Activated naive CD4-positive, alpha-beta T cell treated with anti-CD3 and anti-CD28 coated beads, Interleukin-2, amount 50 U/mL, for 72 hours (primary cell): ENCODE results near the gene PHLDB2. TPM values are rescaled to one million over a fixed set of nuclear protein-coding genes. Genes with fewer than 3 reads are reported as not detected.
A peak's percentile ranks its signal among the peaks of the same experiment; 100 is the strongest.

ENCODE experiments used
- ATAC-seq, 2 donors: fragments of 150-1000 bp; cut with Tn5 transposase; 2 replicates each; pipeline ENCODE4 v1.10.0; 2021; ENCODE audit warnings: mild to moderate bottlenecking in 2 of 2, moderate library complexity in 2 of 2
- DNase-seq, 2 donors: peaks; one replicate each; pipeline ENCODE4 v3.0.0; 2021 to 2022; ENCODE audit warnings: low spot score in 2 of 2
- H3K27ac Mint-ChIP-seq, 2 donors: one replicate each; pipeline ENCODE4 v1.8.0; 2022; ENCODE audit warnings: mild to moderate bottlenecking in 2 of 2, mixed read lengths in 2 of 2
- H3K36me3 Mint-ChIP-seq, 2 donors: one replicate each; pipeline ENCODE4 v1.8.0; 2022; ENCODE audit warnings: mixed read lengths in 2 of 2
- H3K9me3 Mint-ChIP-seq, 2 donors: one replicate each; pipeline ENCODE4 v1.8.0; 2022; ENCODE audit warnings: mixed read lengths in 2 of 2
- total RNA-seq, 2 donors: library from RNA; stranded (reverse); gene quantifications; one replicate each; pipeline ENCODE4 v1.2.3, GENCODE V29; 2022

Gene PHLDB2
- total RNA-seq, 2 donors from 2014 or later: 1.9 to 2.1 TPM

DNA sequence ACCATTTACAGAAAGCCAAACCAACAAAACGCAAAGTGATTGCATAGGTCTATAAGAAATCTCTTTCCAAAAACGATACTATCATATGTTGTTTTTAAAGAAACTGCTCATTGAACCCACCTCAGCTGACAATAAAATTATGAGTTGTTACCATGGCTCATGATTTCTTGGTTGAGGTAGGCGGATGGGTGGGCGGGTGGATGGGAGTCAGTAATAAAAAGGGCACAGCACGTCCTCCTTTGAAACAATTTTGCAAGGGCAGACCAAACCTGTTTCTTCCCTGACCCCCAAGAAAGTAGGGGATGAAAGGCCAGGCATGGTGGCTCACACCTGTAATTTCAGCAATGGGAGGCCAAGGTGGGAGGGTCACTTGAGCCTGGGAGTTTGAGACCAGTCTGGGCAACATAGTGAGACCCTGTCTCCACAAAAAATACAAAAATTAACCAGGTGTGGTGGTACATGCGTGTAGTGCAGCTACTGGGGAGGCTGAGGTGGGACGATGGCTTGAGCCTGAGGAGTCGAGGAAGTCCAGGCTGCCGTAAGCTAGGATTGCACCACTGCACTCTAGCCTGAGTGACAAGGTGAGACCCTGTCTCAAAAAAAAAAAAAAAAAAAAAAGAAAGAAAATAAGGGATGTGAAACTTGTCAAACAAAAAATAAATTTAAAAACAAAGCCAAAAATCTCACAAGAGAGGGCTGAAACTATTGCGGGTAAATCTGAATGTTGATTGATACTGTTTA is 121.8 kb downstream of the PHLDB2 start:
- ATAC-seq: no peak
- Mint-ChIP-seq H3K27ac (peak overlapping the region in 1 of 2 donors; percentile 70), H3K36me3 (peaks cover 14 to 58% of the 10 kb centered on the region in 2 donors), H3K9me3 (no peaks in the 10 kb centered on the region)
- DNase-seq: no peak

DNA sequence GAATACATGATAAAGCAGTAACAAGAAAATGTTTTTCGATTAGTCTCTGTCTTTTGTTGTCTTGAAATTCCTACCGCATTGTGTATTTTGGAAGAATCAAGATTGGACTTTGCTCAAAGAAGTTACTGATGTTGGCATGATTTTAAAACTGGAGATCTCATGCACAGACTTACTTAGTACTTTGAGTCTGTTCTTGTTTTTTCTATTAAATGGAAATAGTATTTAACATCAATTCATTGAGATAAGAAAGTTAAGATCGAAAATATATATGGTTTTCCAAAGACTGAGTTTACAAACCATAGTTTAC is 122.3 kb downstream of the PHLDB2 start:
- H3K9me3 Mint-ChIP-seq: no peaks in the 10 kb centered on the region
- no peak for ATAC-seq
- peaks cover 14 to 62% of the 10 kb centered on the region in 2 donors for H3K36me3 Mint-ChIP-seq
- DNase-seq: no peak
- peak overlapping the region in 1 of 2 donors; percentile 69 for H3K27ac Mint-ChIP-seq

DNA sequence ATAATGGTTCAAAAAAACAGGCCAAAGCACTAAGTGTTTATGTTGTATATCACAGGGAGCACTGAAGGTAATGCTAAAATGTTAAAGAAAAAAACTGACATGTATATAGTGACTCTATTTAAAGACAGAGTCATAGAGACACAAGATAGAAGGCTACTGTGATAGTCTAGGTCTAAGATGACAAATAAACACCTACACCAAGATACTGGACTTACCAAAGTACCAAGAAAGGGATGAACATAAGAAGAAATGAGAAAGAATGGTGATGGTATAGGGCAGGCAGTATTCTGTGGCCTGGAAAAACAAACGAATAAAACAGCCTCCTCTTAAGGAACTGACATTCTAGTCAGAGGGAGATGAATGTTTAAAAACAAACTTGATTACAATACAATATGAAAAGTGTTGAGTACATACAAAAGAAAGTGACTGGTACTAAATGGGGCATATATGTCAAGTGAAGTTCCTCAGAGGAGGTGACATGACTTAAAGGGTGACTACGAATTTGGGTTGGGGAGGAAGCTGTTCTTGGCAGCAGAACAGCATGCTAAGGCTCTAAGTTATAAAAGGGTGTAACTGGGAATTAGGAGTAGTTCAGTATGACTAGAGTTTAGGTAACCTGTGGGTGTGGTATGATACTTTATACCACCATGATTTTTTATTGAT is 125.7 kb downstream of the PHLDB2 start:
- DNase-seq (no peak), ATAC-seq (peak; percentile 60 to 68)
- Mint-ChIP-seq H3K27ac (peak overlapping the region in 1 of 2 donors; percentile 69), H3K9me3 (no peaks in the 10 kb centered on the region), H3K36me3 (peaks cover 7 to 49% of the 10 kb centered on the region in 2 donors)

DNA sequence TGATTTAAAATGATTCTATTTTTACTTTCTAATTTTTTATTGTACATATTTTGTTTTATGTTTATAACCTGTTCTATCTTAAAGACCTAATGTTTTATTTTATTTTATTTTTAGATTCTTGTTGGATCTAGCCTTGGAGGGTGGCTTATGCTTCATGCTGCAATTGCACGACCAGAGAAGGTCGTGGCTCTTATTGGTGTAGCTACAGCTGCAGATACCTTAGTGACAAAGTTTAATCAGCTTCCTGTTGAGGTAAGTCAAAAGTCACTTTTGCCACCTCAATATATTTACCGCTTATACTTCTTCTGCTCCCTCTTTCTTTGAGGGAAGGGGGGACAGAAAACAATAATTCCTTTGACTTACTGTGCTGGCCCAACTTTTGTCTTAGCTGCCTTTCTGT is 127.7 kb downstream of the PHLDB2 start:
- ATAC-seq (peak in 1 of 2 donors; percentile 20), DNase-seq (no peak)
- Mint-ChIP-seq H3K27ac (peak overlapping the region in 1 of 2 donors; percentile 54), H3K9me3 (no peaks in the 10 kb centered on the region), H3K36me3 (peaks cover 11 to 36% of the 10 kb centered on the region in 2 donors)

DNA sequence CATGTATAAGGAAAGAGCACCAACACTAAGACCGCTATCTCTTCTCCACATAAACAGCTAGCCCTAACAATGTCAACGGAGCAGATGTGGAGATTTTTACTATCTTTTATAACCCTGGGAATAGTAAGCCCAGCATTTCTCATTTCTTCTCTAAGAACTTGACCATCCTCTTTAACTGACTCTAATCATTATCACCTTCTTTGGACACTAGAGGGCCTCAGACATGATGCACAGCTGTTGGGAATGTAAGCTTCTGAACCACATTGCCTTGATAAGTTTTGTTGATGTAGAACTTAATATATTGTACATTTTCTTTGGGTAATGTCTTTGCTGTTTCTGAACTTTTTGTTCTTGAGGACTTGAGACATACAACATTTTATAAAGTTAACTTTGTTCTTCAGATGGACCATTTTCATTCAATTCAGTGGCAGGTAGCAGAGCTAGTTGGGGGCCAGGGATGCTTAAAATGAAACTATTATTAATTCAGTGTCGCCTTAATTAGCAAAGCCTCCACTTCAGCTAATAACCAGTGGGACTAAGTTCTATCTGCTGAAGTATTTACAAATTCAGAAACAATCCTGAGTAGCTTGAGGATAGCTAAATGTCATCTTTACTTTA is 130.1 kb downstream of the PHLDB2 start:
- ATAC-seq (peak; percentile 62 to 77), DNase-seq (no peak)
- Mint-ChIP-seq H3K27ac (no peak overlapping the region), H3K9me3 (no peaks in the 10 kb centered on the region), H3K36me3 (peaks cover 18 to 23% of the 10 kb centered on the region in 2 donors)

DNA sequence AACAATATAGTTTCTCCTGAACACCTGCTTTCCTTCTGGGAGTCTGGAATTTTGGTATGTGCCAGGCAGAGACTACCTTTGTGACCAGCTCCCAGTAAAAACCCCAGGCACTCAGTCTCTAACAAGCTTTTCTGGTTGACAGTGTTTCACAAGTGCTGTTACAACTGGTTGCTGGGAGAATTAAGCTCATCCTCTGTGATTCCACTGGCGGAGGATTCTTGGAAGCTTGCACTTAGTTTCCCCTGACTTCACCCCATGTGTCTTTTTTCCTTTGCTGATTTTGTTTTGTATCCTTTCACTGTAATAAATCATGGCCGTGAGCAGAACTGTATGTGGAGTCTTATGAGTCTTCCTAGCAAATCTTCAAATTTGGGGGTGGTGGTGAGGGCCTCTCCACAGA is 134.0 kb downstream of the PHLDB2 start:
- peak overlapping the region in 1 of 2 donors; percentile 48 for H3K27ac Mint-ChIP-seq

DNA sequence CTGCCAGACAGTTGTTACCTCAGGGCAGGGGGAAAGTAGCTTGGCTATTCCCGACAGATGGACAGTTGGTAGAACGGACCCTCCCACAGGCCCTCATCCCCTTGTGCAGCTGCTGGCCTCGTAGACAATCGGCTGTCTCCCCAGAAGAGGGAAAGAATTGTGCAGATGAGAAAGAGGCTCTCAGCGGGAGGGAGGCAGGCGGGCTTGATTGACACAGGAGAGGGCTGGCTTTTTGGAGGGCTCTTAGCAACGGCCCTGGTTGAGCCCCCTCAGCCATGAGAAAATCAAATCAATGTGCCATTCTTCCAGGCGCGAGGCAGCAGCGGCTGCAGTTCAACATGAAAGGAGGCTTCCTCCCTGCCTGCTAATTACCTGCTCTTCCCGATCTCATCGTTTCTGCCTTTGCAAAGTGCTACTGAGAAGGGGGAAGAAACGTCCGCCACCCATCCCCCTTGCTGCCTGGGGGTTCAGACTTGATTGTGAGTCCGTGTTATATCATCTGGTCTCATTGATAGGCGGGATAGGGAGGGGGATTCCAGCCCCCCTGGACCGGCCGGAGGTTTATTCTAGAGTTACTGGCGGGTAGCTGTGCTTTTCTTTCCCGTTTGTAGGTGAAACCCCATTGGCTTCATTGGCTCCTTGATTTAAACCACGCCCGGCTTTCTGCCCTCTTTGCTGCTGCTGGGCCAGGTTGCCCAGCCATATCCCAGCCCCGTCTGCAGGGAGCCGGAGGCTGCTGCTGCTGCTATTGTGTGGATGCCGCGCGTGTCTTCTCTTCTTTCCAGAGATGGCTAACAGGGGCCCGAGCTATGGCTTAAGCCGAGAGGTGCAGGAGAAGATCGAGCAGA is 139.8 kb downstream of the PHLDB2 start, which contains the start of gene TAGLN3:
Gene TAGLN3 (plus strand): TSS at position 287 of the 848 bp plus-strand sequence. CDS start 501 bp downstream, at position 788.
- ATAC-seq (peak in 1 of 2 donors; percentile 19), DNase-seq (no peak)
- Mint-ChIP-seq H3K36me3 (no peaks in the 10 kb centered on the region), H3K27ac (no peak within 1 kb of the TSS), H3K9me3 (peaks cover 0 to 4% of the 10 kb centered on the region in 2 donors)

More for the DNA sequence above, 134.0 kb downstream of the PHLDB2 start:
- ATAC-seq: no peak
- peaks cover 0 to 4% of the 10 kb centered on the region in 2 donors for H3K9me3 Mint-ChIP-seq
- peaks cover 6 to 11% of the 10 kb centered on the region in 2 donors for H3K36me3 Mint-ChIP-seq
- DNase-seq: no peak

DNA sequence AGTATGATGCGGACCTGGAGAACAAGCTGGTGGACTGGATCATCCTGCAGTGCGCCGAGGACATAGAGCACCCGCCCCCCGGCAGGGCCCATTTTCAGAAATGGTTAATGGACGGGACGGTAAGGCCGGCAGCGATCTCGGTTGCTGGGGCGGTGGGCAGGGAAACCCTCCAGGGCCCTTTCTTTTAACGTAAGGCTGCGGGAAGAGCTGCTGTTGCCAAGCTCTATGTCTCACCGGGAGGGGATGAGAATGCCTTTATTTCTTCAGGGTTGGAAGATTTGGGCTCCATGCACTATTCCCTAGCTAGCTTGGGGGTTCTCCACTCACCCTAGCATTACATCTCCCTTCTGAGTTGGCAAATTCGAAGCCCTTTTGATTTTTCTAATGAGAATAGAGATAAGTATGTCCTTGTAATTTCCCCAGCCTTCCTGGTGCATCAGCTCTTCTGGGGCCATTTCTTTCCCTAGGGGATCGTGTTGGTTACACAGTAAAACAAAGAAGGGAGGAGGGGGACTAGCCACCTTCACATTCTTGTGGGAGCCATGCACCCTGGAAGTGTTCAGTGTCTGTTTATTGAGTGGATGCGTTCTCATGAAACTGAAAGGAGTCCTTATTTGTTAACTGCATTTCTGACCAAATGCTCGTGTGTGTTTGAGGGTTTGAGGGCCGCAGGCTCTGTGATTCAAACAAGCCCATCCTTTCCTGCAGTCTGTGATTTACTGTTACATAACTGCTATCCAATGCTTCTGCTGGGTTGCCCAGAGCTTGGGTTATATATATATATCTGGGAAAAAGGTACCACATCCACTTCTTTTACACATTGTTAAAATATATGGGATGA is 140.6 kb downstream of the PHLDB2 start:
- no peak for DNase-seq
- Mint-ChIP-seq H3K9me3 (peaks cover 0 to 4% of the 10 kb centered on the region in 2 donors), H3K36me3 (no peaks in the 10 kb centered on the region), H3K27ac (no peak overlapping the region)
- no peak for ATAC-seq

DNA sequence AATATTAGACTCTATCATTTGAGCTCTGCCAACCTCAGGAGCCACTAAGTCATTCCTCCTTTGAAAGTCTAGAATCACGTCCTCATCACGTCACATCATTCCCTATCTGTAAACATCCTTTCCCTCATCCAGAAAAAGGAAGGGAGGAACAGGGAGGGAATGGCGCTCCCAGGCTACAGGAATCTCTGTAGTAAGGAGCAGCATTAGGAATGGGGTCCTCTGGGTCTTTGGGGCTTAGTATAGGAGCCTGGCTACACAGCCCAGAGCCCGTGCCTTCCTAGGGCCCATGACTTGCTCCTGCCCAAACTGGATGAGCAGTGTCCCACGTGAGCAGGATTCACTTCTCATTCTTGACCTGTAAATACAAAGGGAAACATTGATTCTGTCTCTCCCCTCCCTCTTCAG is 141.3 kb downstream of the PHLDB2 start:
- no peak for DNase-seq
- Mint-ChIP-seq H3K27ac (no peak overlapping the region), H3K36me3 (no peaks in the 10 kb centered on the region), H3K9me3 (peaks cover 0 to 1% of the 10 kb centered on the region in 2 donors)
- ATAC-seq: no peak

DNA sequence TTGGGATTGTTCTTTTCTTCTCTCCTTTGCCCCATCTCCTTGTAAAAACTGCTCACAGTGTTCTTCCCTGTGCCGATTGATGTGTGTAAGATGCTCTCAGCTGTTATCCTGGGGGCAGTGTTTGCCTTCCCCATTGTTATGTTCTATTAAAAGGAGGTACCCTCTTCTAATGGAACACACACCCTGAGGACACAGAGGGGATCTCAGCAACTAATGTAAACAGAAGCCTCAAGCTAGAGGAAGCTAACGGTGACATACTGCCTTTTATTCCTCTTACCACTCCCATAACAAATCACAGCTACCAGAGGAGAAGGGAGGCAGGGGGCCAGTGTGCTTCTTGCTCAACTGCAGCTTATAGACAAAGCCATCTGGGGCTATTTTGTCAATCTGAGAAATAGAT is 141.9 kb downstream of the PHLDB2 start:
- DNase-seq: no peak
- H3K9me3 Mint-ChIP-seq: no peaks in the 10 kb centered on the region
- no peak for ATAC-seq

DNA sequence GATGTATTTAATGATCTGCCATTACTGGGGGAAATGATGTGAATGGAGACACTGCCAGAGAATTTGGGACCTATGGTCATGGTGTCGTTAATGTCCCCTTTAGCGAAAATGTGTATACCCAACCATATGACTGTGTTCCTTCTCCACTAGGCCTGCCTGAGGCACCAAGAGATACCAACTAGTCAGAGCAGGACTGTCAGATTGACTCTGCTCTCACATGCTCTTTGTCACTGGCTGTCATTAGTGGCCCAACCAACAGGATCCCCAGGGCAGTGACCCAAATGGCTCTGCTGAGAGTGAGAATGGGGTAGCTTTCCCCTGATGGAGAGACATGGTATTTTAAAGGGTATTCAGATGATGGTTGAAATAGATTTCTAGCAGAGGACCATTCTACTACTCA is 142.5 kb downstream of the PHLDB2 start:
- ATAC-seq: peak; percentile 22 to 51

More for the DNA sequence above, 141.9 kb downstream of the PHLDB2 start:
- H3K36me3 Mint-ChIP-seq: no peaks in the 10 kb centered on the region
- H3K27ac Mint-ChIP-seq: no peak overlapping the region

DNA sequence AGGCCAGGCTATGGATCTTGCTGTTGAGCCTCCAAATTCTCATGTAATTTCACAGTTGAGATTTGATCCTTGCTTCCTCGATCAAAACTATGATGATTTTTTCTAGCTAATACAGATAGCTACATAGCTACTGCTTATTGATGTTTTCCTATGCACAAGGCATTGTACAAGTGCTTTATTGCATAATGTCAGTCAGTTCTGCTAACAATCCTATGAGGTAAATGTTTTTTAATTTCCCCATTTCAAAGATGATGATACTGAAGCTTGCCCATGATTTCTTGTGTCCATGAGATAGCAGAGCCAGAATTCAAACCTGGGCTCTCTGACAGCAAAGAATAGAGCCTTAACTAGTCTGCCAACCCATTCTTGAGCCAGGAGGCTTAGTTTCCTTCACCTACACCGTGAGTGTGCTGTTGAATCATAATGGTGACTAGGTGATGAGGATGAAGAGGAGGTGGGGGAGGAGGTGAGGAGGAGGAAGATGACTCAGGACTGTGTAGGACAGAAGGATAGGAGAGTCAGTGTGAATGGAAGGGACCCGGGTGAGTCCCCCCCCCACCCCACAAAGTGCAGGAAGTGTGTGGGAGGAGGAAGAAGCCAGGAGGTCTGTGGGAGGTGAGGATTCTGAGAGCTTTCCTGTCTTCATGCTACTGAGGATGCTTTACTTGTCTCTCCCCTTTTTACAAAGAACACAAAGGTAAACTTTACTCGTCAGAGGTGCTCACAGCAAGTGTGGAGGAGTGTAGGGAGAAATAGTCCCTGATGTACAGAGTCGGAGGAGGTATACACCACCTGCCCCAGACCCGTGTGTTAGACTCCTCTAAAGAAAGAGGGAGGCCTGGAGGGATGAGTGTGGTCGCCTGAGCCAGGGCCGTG is 143.3 kb downstream of the PHLDB2 start:
- no peaks in the 10 kb centered on the region for H3K36me3 Mint-ChIP-seq
- H3K9me3 Mint-ChIP-seq: no peaks in the 10 kb centered on the region
- peak overlapping the region; percentile 85 to 92 for H3K27ac Mint-ChIP-seq
- DNase-seq (peak; percentile 46 to 75), ATAC-seq (peak; percentile 87 to 94)

More for the DNA sequence above, 142.5 kb downstream of the PHLDB2 start:
- no peaks in the 10 kb centered on the region for H3K36me3 Mint-ChIP-seq
- DNase-seq: no peak
- no peak overlapping the region for H3K27ac Mint-ChIP-seq
- no peaks in the 10 kb centered on the region for H3K9me3 Mint-ChIP-seq

DNA sequence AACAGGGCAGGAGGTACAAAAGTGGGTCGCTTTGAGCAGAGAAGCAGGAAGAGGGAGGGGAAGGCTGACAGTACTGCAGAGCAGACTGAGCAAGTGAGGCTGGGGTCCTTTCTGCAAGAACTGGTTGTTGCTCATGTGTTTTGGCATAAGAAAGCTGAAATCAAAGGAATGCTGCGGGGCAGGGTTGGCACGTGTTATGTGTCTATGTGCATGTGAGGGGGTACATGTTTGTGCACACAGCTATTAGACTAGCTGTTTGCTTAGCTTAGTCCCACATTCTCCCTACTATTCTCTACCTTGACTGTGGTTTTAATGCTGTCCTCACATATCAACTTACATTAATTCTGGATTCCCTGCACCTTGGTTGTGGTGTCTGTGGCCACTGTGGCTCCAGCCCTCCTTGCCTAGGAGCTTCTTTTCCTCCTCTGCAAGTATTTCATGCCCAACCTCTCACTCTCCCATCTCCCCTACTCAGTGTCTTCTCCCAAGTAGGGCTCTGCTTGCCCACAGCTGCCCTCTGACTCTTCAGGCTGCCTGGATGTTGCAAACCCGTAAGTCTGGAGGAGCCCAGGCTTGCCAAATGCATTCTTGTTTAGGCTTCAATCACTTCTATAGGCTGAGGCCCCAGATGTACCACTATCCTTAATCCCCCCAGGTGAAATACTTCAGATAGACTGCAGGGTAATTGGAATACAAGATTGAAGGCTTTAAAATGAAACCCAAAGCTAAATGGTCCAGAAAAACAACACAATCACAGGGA is 144.4 kb downstream of the PHLDB2 start:
- Mint-ChIP-seq H3K27ac (peak overlapping the region; percentile 10 to 85), H3K36me3 (no peaks in the 10 kb centered on the region), H3K9me3 (no peaks in the 10 kb centered on the region)
- DNase-seq (no peak), ATAC-seq (no peak)

DNA sequence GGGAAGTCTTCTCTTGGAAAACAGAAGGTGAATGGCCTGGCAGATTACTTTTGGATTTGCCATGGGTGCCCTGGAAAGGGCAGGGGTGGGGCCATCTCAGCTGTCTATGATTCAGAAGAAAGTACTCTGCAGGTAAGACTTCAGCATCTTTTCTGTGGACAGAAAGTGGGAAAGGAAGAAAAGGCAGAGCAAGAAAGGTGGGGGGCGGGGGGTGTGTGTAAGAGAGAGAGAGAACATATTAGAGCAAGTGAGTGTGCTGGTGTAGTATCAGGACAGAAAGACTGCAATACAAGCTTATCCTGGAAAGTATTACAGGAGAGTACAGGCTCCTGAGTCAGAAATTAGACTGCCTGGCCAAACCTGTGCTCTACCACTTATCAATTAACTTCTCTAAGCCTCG is 145.1 kb downstream of the PHLDB2 start:
- H3K36me3 Mint-ChIP-seq: no peaks in the 10 kb centered on the region
- no peaks in the 10 kb centered on the region for H3K9me3 Mint-ChIP-seq

More for the DNA sequence above, 145.1 kb downstream of the PHLDB2 start:
- no peak for ATAC-seq
- no peak for DNase-seq
- H3K27ac Mint-ChIP-seq: peak overlapping the region; percentile 12 to 46
